Kidney glomerular epithelial cell (primary cell): ENCODE results near the gene TRIM42.

ENCODE experiments used
- DNase-seq: peaks from one replicate; lab custom pipeline; 2025; lab: John Stamatoyannopoulos, UW

TRIM42 gene

DNA sequence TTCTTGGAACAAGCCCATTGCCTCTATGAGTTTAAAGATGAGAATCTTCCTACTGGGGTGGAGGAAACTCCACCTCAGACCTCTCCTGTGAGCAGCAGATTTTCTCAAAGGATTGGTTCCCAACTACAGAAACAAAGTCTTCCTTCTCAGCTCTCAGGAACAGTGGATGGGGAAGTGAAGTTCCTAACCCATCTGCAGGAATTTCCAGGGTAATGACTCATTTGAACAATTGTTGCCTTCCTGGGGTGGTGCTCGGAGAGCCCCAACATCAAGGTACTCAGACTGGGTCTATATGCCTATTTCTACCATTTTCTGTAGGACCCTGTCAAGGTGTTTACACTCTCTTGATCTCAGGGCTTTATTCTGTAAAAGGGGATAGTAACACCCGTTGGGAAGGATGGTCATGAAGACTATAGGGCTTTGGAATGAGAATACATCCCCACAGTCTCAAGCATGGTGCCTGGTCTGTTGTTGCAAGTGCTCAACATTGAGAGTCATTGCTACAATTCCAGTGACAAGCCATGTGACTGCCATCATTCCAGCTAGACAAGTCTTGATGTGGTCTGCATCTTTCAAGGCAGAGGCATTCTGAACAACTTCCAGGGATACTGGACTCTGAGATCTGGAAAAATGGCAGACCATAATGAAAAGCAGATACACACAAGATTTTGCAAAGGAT, 33.0 kb downstream of the TRIM42 start:
- no peak for DNase-seq

DNA sequence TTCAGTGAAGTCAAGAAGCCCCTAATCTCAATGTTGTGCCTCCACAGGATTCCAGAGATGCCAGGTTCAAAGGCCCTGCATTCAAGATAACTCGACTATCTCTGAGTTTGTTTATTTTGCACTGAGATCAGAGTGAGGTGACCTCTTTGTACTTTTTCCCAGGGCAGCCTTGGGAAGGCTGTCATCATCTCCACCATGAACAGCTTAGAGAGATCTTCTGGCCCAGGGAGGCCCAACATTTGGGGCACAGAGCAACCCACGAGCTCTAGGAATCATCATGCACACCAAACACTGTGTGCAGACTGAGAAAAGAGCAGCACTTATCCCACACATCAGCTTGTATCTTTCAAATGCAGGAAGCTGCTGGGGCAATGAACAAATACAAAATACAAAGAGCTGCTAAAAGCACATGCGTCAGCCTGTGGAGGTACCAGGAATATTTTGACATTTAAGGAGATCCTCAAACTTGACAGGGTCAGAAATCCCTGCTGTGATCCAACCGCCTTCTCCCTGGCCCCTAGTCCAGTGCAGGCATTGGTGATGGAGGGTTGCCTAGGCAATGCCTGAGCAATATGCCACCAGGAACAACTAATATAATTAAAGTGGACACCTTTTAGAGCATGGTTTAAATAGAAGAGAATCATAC, 33.6 kb downstream of the TRIM42 start:
- DNase-seq: no peak

DNA sequence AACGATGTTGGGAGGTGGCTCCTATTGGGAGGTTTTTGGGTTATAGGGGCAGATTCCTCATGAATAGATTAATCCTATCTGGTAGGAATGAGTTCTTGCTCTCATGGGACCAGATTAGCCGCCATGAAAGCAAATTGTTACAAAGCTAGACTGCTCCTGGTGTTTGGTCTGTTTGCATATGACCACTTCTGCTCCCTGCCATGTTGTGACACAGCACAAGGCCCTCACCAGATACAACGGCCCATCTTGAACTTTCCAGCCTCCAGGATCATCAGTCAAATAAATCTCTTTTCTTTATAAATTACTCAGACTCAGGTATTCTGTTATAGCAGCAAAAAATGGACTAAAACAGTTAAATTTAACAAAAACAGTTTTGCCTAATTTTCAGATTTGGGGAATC, 34.4 kb downstream of the TRIM42 start:
- no peak for DNase-seq

DNA sequence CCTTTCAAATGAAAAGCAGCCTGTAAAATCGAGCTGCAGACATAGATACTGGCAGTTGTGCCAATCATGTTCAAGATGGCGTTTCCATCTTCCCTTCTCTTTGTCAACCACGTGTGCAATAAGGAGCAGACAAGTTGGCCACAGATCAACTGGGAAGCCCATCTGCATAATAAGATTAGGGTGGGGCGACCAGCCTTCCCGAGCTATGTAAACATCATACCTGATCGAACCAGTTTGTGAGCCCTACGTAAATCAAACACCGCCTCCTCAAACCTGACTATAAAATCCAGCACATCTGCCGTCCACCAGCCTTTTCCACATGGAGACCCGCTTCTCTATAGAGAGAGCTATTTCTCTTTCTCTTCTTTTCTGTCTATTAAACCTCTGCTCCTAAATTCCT, 37.2 kb downstream of the TRIM42 start:
- DNase-seq: no peak

DNA sequence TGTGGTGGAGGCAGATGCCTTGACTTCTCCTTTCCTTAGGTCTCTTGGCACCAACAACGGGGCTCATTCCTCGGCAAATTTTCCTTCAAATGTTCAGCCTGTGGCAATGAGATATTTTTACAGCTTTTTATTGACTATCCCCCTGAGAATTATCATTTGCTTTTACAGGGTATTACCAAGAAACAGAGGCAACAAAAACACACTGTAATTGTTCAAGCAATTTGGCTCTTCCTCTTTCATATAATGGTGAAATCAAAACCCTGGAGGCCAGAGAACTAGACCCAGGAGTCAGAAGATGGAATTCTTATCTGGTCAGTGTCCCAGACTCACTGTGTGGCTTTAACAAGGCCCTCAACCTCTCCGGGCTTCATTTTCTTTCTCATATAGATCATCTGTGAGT, 40.1 kb downstream of the TRIM42 start:
- no peak for DNase-seq

DNA sequence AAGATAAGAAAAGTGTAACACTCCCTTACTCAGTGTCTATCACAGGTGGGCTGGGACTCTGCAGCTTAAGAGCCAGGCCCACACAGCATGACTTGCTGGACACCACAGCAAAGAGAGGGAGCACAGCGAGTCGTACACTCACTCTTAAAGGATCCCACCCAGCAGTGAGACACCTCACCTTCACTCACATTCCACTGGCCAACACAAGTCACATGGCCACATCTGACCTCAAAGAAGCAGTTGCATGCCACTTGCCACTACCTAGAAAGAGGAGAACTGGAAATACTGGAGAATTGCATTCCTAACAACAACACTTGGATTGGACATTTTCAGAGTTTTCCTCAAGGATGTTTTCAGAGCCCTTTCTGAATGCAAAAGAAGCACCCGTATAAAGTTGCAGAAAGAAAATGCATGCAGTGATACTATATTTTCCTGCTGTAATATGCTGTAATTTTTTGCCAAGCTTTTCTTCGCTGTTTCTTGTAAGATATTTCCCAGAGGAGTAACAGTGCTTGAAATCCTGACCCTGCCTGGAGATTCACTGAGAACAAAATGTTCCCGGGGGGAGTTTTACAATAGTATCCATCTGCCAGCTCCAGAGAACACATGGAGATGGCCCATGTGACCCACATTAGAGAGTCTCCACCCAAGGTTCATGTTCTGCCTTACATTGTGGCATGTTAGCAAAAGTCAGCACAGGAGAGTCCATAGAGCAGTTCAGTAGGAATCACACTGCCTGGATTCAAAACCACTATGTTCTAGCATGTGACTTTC, 42.2 kb downstream of the TRIM42 start:
- DNase-seq: no peak

DNA sequence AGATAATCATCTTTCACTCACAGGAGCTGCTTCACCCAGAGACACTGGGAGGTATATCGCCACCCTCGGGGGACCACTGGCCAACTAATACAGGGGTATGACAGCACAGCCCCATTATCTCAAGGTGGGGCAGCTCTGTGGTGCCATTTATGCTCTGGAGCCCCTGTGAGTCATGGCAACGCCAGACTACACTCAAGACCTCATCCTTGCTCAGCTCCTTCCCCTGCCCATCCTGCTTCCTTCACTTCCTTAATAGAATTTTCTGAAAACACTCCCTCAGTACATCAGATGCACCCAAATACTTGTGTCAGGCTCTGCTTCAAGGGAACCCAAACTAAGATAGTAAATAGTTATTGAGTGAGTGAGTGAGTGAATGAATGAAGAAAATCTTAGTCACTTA, 45.7 kb downstream of the TRIM42 start:
- DNase-seq: no peak

DNA sequence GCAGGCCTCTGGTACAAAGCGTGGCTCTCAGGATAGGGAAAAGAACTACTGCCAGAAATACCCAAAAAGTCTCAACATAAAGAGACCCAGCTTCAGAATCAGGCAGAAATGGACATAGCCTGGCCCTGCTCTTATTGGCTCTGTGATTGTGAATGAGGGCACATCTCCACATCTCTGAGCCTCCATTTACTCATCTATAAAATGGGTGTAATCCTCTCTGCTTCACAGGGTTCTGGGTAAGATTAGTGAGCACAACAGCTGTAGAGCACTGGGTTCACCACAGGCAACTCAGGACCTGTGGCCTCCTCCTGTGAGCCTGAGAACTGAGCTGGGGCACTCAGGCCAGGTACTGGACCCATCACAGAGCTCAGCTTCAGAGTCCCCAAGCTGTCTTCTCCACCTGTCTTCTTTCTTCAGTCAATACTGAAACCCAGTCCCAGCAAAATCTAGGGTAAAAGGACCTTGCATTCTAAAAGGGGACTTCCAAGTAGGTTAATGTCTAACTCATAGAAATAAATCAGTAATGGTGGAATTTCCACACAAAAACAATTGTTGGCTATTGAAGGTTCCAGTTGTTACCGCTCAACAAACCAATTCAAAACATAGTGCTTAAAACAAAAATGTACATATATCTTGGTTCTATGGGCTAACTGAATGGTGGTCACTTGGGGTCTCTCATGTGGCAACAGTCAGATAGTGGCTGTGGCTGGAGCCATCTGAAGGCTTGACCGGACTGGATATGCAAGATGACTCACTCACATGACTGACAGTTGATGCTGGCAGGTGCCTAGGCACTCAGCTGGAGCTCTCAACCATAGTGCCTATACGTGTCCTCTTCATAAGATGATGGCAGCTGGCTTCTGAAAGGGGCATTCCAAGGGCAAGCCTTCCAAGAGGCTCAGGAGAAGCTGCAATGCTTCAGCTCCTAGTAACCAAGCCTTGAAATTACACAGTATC, 47.3 kb downstream of the TRIM42 start:
- no peak for DNase-seq

DNA sequence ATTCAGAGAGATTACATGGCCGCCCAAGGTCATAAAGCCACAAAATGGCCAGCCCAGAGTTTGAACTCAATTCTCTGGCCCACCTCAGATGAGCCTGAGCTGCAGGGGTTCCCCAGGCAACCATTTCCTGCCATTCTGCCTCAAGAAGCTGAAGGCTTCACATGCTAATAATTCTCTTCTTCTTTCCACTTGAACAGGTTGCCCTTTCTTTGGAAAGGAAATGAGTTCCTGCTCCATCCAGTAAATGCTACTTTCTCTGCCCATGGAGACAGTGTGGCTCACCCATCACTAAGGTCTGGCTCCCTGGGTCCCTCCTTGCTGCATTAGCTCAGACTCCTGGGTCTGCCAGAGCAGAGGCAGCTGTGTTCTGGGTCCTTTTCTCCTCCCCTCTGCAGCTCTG, 48.2 kb downstream of the TRIM42 start:
- no peak for DNase-seq

DNA sequence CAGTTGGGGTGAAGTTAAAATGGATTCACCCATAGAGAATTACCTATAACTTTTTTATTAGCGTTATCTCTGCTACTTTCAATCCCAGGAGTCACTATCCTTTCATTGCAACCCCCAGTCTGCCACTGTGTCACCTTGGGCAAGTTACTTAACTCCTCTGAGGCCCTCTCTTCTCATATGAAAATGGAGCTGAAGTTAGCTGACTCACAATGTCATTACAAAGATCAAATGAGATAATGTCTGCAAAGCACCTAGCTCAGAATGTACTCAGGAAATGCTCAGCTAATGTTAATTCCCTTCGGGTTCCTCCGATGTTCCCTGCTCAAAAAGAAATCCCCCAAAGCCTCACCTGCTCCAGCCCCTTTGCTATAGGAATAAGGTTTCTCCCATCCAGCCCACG, 50.0 kb downstream of the TRIM42 start:
- no peak for DNase-seq

DNA sequence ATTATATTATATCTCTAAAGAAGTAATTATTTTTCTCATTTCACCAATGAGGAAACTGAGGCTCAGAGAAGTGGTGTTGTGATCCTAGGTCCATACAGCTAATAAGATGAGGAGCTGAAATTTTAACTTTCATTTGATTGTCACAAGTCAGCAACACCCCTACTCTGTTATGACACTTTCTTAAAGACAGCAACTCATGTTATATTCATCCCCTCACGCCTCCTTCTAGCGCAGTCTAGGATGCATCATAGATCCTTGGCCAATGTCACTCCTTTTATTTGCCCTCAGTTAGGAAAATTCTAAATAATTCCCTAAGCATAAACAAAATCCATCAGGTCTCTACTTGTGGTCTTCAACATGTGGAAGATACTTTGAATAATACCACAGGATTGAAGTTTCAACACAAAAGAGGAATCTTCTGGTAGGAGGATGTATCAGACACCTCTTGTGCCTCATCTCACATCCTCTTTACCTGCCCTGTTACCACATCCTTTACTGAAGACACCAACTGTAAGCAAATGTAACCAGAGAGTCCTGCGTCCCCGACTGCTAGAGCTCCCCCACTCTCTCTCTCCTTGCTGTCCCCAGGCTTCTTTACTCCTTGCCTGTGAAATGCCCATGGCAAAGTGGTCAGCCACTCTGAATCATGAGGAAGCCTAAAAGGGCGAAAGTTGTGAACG, 53.7 kb downstream of the TRIM42 start:
- DNase-seq: no peak

DNA sequence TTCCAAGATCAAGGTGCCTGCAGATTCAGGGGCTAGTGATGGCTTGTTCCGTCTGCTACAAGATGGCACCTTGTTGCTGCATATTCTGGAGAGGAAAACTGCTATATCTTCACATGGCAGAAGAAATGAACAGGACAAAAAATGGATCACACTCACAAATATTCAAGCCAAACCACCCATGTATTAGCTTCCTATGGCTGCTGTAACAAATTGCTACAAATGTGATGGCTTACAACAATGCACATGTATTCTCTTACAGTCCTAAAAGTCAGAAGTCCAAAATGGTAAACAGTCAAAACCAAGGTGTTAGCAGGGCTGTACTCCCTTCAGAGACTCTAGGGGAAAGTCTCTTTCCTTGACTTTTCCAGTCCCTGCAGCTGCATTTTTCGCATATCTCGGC, 55.8 kb downstream of the TRIM42 start:
- no peak for DNase-seq

DNA sequence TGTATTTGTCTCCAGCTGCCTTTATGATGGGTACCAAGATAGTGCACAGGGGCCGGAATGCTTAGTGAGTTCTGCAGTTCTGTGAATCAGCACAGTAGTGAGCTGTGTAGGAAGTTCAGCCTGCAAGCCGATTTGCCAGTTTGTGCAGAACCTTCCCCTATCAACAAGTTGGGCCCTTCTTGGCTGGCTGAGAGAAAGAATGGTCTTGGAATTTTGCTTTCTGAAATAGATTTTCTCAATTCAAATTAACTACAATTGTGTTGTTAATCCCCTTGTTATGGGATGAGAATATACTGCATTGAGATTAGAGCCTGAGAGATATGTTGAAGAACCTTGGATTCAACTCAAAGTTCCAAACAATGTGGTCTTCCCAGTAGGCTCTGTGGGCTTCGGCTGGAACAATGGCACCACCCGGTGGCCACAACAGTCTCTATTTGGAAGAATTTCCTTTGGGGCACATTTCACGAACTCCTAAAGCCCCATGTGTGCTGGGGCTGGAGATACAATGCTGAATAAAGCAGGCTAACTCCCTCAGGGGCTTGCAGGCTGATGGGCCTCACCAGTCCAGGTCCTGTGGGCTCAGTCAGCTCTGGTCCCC, 59.1 kb downstream of the TRIM42 start:
- peak; percentile 27 for DNase-seq

DNA sequence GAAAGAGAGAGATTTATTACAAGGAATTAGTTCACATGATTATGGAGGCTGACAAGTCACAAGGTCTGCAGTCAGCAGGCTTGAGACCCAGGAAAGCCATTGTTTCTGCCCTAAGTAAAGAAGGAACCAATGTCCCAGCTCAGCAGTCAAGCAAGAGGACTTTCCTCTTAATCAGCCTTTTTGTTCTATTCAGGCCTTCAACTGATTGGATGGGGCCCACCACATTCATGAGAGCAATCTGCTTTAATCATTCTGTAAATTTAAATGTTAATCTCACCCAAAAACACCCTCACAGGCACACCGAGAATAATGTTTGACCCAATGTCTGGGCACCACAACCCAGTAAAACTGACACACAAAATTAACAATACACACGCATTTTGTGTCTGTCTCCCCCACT, 64.3 kb downstream of the TRIM42 start:
- no peak for DNase-seq

DNA sequence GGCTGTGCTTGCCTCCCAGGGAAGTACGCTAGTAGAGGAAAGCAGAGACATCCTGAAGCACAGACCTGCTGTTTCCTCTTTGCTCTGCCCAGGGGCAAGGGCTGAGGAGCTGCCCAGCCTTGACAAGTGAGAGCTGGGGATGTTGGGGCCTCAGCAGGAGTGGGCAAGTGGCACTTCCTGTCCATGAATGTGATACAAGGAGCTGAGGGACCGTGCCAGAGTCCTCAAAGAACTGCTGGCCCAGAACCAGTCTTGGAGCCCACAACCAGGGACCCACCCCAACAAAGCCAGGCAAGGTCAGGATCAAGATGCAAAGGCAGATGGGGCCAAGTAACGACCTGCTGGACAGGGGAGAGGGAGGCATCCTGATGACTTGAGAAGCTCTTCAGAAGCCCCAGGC, 70.3 kb downstream of the TRIM42 start:
- DNase-seq: no peak

DNA sequence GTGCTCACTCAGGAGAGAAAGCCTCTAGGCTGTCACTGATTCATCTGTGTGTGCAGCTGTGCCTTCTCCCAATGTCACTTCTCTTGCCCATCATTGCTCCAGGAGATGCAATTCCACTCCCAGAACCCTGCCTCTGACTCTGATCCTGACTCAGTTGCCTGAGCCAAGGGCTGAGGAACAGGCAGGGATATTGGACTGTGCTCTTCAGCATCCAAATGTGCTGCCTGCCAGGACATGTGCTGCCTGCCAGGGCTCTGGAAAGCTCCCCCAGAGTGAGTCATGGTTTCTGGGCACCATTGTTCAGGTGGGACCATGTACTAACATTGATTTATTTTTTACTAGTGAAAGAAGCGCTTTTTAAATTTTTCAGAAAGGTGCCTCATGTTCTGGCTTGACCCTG, 71.0 kb downstream of the TRIM42 start:
- no peak for DNase-seq
